Measurements from ENCODE around the gene UPF1. TPM values are rescaled to one million over a fixed set of nuclear protein-coding genes. Genes with fewer than 3 reads are reported as not detected.

The UPF1 gene
- total RNA-seq, 1 experiment from 2014 or later = 50.4 TPM

DNA sequence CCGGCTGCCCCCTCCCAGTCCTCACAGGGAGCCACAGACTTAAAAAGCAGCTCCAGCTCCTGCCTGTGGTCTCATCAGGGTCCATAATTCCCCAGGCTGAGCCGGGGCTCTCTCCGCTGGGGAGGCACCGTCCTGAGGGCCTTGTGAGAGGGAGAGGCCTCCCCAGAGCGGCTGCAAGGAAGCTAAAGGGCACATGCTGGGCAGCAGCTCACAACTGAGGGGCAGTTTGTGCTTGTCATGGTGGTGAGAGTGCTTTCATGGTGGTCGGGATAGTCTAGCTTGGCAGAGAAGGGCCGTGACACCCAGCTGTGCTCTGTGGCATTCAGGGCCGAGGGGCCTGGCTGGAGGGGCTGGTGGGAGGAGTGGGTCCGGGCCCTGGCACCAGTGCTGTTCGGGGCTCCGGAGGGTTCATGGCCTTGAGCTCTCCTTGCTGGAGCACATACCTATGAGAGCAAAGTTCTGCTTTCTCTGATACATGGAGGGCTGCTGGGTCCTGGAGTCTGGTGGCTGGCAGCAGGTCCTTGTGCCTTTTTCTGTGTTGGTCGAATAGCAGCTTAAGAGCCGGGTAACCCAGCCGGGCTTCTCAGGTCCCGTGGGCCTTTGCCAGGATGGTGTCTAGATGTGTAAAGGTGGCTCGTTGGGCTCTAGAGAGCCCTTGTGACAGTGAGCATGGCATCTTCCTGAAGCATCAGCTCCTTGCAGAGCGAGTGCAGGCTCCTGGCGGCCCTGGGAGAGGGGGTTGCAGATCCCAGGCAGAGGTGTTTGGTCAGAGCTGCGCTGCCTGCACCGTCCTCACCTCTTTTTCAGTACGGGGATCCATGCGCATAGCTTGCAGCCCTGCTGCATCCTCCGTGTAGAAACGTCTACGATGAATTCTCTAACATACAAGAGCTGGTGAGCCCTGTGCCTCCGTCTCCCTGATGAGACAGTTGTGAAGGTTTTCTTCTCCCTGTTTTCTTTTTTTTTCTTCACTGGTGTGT lies 8.8 kb downstream of the UPF1 start:
- H3K9me3 ChIP-seq (replicated peaks) = no peaks in the 10 kb centered on the region
- H3K36me3 ChIP-seq = peaks cover 8% of the 10 kb centered on the region; the same call in 1 of the 2 replicates
- peaks cover 11% of the 10 kb centered on the region for H3K4me1 ChIP-seq
- H3K4me3 ChIP-seq = no peak overlapping the region
- no peaks in the 10 kb centered on the region for H3K27me3 ChIP-seq
- H3K27ac ChIP-seq = no peak overlapping the region
- no peak for DNase-seq

DNA sequence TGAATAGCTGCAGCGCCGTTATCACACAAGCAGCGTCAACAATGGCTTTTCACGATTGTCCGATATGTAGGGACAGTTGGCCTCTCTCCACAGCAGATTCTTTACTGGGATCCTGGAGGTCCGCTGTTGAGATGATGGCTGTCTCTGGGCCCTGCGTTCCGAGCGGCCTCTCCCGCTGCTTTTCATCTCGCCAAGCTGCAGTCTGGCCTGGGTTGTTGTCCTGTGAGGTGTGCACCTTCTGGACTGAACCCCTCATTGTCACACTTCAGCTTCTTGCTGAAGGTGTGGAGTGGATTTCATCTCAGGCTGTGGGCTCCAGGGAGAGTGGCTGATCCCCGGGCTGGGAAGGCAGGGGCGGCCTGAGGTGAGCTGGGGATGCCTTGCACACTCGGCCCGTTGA lies 9.6 kb downstream of the UPF1 start:
- peaks cover 11% of the 10 kb centered on the region for H3K4me1 ChIP-seq
- H3K36me3 ChIP-seq = peaks cover 4% of the 10 kb centered on the region; the same call in 1 of the 2 replicates
- H3K27ac ChIP-seq = no peak overlapping the region
- no peak for DNase-seq
- H3K9me3 ChIP-seq (replicated peaks) = no peaks in the 10 kb centered on the region
- no peak overlapping the region for H3K4me3 ChIP-seq
- no peaks in the 10 kb centered on the region for H3K27me3 ChIP-seq

DNA sequence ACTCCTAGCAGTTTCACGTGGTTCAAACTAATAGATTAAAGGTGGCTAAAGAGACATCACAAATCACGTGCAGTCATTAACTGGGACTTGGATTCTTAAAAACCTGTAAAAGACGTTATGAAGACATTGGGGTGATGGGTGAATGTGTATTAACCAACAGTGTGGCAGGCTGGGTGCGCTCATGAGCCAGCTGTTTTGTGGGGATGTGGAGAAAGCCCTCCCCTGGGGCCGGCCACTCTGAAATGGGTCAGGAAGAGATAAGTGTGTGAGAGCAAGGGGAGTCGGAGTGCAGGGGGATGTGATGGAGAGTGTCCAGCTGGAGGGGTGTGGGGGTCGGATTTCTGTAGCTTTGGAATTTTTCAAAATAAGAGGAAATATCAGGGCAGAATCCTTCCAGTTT lies 10.4 kb downstream of the UPF1 start:
- Histone ChIP-seq H3K27ac (no peak overlapping the region), H3K9me3 (replicated peaks) (no peaks in the 10 kb centered on the region), H3K27me3 (no peaks in the 10 kb centered on the region), H3K4me3 (no peak overlapping the region), H3K4me1 (peaks cover 11% of the 10 kb centered on the region), H3K36me3 (no peaks in the 10 kb centered on the region; the same call in 1 of the 2 replicates)
- DNase-seq = peak in 1 of 2 experiments; percentile 20

DNA sequence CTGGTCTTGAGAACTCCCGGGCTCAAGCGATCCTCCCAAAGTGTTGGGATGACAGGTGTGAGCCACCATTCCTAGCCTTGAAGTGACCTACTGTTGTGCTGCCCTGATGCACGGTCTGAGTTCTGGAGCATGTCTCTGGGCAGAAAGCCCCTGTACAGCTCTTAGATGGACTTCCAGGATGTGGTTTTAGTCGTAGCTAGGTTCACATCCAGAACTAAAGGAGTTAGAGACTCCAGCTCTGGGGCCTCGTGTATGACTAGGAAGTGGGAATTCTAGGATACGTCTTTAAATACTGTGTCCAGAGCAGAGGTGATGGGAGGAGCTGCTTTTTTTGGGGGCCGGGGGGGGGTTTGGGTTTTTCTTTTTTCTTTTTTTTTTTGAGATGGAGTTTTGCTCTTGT lies 12.2 kb downstream of the UPF1 start:
- no peaks in the 10 kb centered on the region for H3K9me3 ChIP-seq (replicated peaks)
- peaks cover 11% of the 10 kb centered on the region for H3K4me1 ChIP-seq

DNA sequence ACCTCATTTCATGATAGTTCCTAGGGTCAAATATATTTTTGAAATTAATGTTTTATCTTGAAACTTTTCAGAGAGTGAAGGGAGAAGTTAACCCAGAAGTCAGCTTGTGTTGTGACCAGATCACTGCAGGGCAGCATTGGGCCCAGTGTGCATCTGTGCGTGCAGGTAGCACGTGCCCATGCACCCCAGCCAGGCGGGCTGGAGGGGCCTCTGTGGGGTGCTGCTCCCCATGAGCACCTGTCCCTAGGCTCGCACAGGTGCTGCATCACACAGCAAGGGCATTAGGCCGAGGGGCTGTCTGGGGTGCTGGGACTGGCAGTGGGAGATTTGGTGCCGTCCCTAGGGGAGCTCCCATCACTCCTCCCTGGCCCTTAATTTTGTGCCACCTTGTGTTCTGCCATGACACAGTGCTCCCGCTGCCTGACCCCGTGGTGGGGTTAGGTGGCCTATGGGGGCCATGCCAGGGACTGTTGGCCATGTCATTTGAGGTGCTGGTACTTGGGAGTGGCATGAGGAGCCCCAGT lies 13.1 kb downstream of the UPF1 start:
- H3K27ac ChIP-seq = no peak overlapping the region
- peaks cover 24% of the 10 kb centered on the region for H3K36me3 ChIP-seq
- no peaks in the 10 kb centered on the region for H3K9me3 ChIP-seq (replicated peaks)
- no peak overlapping the region for H3K4me3 ChIP-seq
- DNase-seq = no peak
- H3K4me1 ChIP-seq = peaks cover 11% of the 10 kb centered on the region
- H3K27me3 ChIP-seq = no peaks in the 10 kb centered on the region

More for the DNA sequence above, 12.2 kb downstream of the UPF1 start:
- no peaks in the 10 kb centered on the region for H3K27me3 ChIP-seq
- 0 out of 2 replicates have a peak overlapping the region, but pooled peaks have one; percentile 23 for H3K27ac ChIP-seq
- no peak for DNase-seq
- no peak overlapping the region for H3K4me3 ChIP-seq
- peaks cover 16% of the 10 kb centered on the region for H3K36me3 ChIP-seq

DNA sequence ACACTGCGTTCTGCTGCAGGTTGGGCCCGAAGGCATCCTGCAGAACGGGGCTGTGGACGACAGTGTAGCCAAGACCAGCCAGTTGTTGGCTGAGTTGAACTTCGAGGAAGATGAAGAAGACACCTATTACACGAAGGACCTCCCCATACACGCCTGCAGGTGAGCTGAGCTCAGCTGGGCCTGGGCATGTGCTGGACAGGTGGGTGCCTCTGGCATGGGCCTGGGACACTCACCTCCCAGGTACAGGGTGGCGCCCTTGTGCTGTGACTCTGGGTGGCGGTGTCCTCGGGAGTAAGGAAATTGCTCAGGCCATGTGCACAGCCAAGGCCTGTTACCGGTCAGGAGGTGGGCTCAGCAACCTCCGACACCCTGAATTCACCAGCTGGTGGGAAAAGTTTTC lies 14.2 kb downstream of the UPF1 start:
- Histone ChIP-seq H3K4me1 (peaks cover 11% of the 10 kb centered on the region), H3K27ac (no peak overlapping the region), H3K36me3 (peaks cover 27% of the 10 kb centered on the region), H3K9me3 (replicated peaks) (no peaks in the 10 kb centered on the region), H3K4me3 (no peak overlapping the region), H3K27me3 (no peaks in the 10 kb centered on the region)
- no peak for DNase-seq

DNA sequence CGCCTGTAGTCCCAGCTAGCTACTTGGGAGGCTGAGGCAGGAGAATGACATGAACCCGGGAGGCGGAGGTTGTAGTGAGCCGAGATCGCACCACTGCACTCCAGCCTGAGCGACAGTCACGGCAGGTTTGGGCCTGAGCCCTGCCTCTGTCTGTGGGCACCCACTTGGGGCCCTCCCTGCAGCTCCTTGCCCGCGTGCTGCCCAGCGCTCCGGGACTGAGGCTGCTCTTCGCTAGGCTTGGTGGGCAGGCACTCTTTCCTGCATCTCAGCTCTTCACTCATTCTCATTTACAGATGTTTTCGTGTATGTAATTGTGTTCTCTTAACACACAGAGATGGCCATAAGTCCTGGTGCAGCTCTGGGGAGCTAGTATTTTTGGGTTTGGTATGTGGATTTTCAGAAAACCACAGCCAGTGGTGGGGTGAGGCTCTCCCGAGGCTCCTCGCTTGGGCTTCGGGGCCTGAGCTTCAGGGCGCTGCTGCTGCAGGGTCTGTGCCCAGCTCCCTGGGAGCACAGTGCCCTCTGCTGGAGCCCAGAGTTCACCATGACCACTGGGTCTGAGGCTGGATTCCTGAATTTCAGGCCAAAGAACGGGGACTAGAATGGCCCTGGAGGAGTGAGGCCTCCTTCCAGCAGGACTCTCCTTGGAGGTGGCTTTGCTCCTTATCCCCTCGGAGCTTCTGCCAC lies 15.2 kb downstream of the UPF1 start:
- Histone ChIP-seq H3K27me3 (no peaks in the 10 kb centered on the region), H3K27ac (no peak overlapping the region), H3K36me3 (peaks cover 27% of the 10 kb centered on the region), H3K4me3 (no peak overlapping the region), H3K4me1 (peaks cover 10% of the 10 kb centered on the region), H3K9me3 (replicated peaks) (no peaks in the 10 kb centered on the region)
- peak; percentile 70 to 81 for DNase-seq

DNA sequence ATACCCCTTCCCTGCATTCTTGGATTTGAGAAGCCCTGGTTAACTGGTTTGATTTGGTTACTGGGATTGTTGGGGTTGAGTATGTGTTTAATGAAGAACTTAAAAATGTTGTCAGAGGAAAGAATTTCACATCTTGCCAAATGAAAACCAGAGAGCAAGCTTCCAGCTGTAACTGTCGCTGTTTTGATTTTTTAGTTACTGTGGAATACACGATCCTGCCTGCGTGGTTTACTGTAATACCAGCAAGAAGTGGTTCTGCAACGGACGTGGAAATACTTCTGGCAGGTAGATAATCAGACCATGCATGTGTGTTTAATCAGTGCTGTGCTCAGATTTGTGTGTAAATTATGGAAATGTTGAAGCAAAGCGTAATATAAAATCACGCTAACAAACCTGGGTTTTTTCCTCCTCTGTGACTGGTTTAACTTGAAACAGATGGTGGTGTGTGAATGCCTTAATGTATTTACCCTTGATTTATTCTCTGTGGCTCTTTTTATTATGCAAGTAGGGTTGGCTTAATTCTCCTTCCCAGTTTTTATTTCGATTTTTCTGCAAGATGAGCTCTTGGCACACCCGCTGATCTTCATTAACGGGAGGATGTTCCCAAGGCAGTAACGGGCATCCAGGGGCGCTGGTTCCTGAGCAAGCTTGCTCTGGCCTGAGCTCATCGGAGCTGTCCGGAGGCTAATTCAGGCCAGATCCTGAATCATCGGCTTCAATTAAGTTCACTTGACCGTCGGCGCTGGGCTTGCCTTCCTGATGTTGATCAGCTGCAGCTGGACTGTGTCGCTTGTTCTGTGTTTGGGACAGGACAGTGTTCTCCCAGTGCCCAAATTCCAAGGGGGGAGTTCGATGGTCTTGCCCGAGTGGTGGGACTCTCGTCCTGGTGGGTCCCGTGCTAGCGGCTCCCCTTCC lies 16.0 kb downstream of the UPF1 start:
- peaks cover 4% of the 10 kb centered on the region for H3K4me1 ChIP-seq
- H3K27ac ChIP-seq = no peak overlapping the region
- no peaks in the 10 kb centered on the region for H3K9me3 ChIP-seq (replicated peaks)
- no peaks in the 10 kb centered on the region for H3K27me3 ChIP-seq
- no peak overlapping the region for H3K4me3 ChIP-seq
- no peak for DNase-seq
- peaks cover 29% of the 10 kb centered on the region for H3K36me3 ChIP-seq

DNA sequence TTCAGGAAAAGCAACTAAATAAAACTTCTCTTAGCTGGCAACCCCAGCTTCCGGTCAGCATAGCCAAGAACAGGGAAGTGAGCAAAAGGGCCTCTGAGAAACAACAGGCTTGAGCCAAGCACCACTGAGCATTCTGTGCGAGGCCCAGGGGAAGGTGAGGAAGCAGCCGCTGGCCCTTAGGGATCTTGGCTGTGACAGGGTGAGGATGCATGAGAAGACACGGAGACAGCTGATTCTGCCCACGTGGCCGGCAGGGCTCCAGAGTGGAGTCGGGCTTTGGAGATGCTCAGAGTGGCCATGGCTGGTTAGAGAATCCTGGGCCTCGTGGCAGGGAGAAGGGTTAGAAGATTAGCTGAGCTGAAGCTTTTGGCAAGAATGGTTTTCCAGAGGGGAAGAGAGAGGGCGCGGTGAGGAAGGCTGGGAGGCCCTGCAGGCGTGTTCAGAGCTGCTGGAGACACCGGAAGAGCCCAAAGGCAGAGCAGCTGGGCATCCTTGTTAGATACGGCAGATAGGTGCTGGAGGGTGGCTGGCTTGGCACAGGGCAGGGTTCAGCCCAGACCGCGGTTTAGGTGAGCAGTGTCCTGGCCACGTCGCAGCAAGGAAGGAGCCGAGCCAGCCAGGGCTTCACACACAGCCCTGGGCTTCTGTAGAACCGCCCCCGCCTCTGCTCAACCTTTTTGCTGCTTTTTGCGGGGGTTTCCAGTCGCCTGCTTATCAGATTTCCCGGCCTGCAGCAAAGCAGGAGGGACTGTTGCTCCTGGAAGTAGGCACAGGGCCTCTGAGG lies 17.3 kb downstream of the UPF1 start:
- DNase-seq = no peak
- H3K4me3 ChIP-seq = no peak overlapping the region
- H3K27me3 ChIP-seq = no peaks in the 10 kb centered on the region
- H3K27ac ChIP-seq = no peak overlapping the region
- peaks cover 42% of the 10 kb centered on the region for H3K36me3 ChIP-seq
- H3K9me3 ChIP-seq (replicated peaks) = no peaks in the 10 kb centered on the region
- no peaks in the 10 kb centered on the region for H3K4me1 ChIP-seq

DNA sequence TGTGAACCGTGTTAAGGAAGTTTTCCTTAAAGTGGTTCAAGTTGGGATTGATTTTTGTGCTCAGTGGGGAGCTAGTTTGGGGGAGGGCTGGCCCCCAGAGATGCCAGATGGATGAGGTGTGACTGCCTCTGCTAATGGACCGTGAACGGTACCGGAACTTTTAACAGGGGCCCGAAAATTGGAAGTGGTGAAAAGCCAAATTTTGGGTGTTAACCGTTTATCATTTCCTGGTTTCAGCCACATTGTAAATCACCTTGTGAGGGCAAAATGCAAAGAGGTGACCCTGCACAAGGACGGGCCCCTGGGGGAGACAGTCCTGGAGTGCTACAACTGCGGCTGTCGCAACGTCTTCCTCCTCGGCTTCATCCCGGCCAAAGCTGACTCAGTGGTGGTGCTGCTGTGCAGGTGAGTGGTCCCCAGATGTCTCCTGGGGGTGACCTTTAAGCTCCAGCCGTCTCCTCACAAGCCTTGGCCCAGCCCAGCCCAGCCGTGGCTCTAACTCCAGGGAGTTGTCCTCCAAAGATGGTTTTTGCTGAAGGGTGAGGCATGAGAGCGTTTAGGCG lies 18.2 kb downstream of the UPF1 start:
- Histone ChIP-seq H3K9me3 (replicated peaks) (no peaks in the 10 kb centered on the region), H3K4me3 (no peak overlapping the region), H3K27me3 (no peaks in the 10 kb centered on the region), H3K4me1 (no peaks in the 10 kb centered on the region), H3K36me3 (peaks cover 50% of the 10 kb centered on the region), H3K27ac (no peak overlapping the region)
- DNase-seq = no peak

DNA sequence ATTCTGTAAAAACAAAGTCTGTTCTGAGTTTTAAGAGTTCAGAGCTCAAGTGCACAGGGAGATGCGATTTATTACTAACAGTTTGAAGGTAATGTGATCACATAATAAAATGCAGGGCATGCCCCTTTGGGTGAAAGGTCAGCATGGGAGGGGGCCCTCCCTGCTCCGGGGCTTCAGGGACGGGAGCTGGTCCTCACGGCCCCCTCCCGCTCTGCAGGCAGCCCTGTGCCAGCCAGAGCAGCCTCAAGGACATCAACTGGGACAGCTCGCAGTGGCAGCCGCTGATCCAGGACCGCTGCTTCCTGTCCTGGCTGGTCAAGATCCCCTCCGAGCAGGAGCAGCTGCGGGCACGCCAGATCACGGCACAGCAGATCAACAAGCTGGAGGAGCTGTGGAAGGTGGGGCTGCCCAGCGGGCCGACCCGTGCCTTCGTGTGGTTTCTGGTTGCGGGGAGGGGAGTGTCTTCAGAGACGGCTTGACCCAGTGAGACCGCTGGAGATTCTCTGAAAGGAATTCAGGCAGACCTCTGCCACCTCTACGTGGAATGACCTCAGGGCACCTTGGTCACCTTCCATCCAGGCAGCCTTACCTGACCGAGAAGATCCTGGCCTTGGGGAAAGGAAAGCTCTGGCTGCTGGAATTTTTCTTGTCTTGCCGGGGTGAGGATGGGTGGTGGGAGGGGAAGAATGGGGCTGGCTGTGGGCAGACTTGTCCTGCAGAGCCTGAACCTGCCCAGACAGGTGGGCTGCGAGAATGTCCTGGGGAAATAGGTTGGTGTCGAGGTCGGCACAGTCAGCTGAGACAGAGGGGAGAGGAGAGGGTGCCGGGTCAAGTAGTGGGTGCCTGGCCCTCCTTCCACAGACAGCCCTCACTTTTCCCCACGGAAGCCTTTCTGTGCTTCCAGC lies 19.0 kb downstream of the UPF1 start:
- no peaks in the 10 kb centered on the region for H3K27me3 ChIP-seq
- no peaks in the 10 kb centered on the region for H3K9me3 ChIP-seq (replicated peaks)
- no peak overlapping the region for H3K27ac ChIP-seq
- H3K36me3 ChIP-seq = peaks cover 57% of the 10 kb centered on the region
- no peak for DNase-seq
- H3K4me3 ChIP-seq = no peak overlapping the region
- no peaks in the 10 kb centered on the region for H3K4me1 ChIP-seq

DNA sequence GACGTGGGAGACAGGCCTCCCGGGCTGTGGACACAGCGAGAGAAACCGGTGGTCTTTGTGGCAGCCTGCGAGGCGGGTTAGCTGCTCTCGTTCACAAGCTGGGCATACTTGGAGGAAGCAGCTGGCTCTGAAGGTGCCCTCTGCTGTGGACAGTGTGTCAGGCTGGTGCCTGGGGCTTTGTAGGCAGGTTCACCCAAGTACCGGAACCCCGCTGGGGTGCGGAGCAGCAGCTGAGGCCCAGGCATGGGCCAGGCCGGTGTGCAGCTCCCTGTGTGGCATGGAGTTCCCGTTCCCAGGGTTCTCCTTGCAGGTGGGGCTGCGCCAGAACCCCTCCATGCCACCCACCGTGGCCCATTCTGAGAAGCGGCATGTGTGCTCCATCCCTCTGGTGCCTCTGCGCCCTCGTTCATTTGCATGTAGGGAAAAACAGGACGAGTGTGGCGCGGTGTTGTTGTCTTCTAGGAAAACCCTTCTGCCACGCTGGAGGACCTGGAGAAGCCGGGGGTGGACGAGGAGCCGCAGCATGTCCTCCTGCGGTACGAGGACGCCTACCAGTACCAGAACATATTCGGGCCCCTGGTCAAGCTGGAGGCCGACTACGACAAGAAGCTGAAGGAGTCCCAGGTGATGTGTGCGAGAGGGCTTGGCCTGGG lies 20.0 kb downstream of the UPF1 start:
- no peak overlapping the region for H3K27ac ChIP-seq
- H3K27me3 ChIP-seq = no peaks in the 10 kb centered on the region
- DNase-seq = no peak
- H3K36me3 ChIP-seq = peaks cover 66% of the 10 kb centered on the region
- H3K4me1 ChIP-seq = no peaks in the 10 kb centered on the region
- no peak overlapping the region for H3K4me3 ChIP-seq
- no peaks in the 10 kb centered on the region for H3K9me3 ChIP-seq (replicated peaks)

Data from SJCRH30 (cell line).